Endothelial cell of umbilical vein (primary cell): ENCODE results near the gene DUSP10. TPM values are rescaled to one million over a fixed set of nuclear protein-coding genes. Genes with fewer than 3 reads are reported as not detected.

Source experiments
- BruUV-seq: library from RNA; stranded (reverse); fragments of 400-500 nt; replicated peaks from 2 replicates; lab custom pipeline; 2021; lab: Mats Ljungman, UMichigan
- CTCF ChIA-PET: fragments of 300-600, 350-600 bp; sonication (Branson Sonifier 250); formaldehyde crosslinking; loops from one replicate; lab custom pipeline; 2021; ENCODE audit warnings: antibody characterized with exemption, inconsistent platforms; lab: Charles Lee
- POLR2A ChIA-PET: fragments of 300-600, 350-600 bp; sonication (Branson Sonifier 250); formaldehyde crosslinking; loops from one replicate; lab custom pipeline; 2021; ENCODE audit warnings: antibody characterized with exemption, inconsistent platforms; lab: Charles Lee
- DNase-seq: peaks from one replicate; pipeline ENCODE4 v3.0.0-alpha.2; 2011; ENCODE audit warnings: low read depth, low spot score
- FAIRE-seq: peaks from 2 replicates; lab custom pipeline; 2011; peaks lifted over from hg19 to GRCh38; lab: Jason Lieb, UNC
- H2AFZ ChIP-seq: 2 replicates; pipeline ENCODE4 v1.6.0; 2012; ENCODE audit warnings: low read depth, low read length, control low read depth, inconsistent platforms
- H3K27ac ChIP-seq: 2 replicates; pipeline ENCODE4 v1.5.1; 2011; ENCODE audit warnings: low read depth, mild to moderate bottlenecking, control low read depth, low read length, moderate library complexity; ENCODE audit not compliant: insufficient read depth
- H3K27me3 ChIP-seq, 2 experiments: 2 replicates each; pipeline versions ENCODE4 v1.6.0 to v1.6.1; 2011; ENCODE audit warnings: low read length in 2 of 2, mixed read lengths in 1 of 2; ENCODE audit not compliant: control insufficient read depth in 2 of 2, insufficient read depth in 2 of 2
- H3K36me3 ChIP-seq, 2 experiments: 2 replicates in 1 of 2; 3 replicates in 1 of 2; pipeline ENCODE4 v1.5.1; 2011; ENCODE audit warnings: low read length in 2 of 2, mild to moderate bottlenecking in 1 of 2, moderate library complexity in 1 of 2; ENCODE audit not compliant: control insufficient read depth in 2 of 2, insufficient read depth in 2 of 2; ENCODE audit errors: extremely low read depth in 1 of 2
- H3K4me1 ChIP-seq: 3 replicates; pipeline ENCODE4 v1.5.1; 2011; ENCODE audit warnings: mild to moderate bottlenecking, low read length; ENCODE audit not compliant: control insufficient read depth, insufficient read depth; ENCODE audit errors: extremely low read depth
- H3K4me2 ChIP-seq: 2 replicates; pipeline ENCODE4 v1.6.1; 2011; ENCODE audit warnings: low read length, control low read depth, mixed read lengths; ENCODE audit not compliant: insufficient read depth
- H3K4me3 ChIP-seq, 3 experiments: fragments of 200-600 bp in 1 of 3; sonication (generic), shearing (Covaris generic) in 1 of 3; replicated peaks in 1 of 3; 2 replicates each; pipeline ENCODE4 v1.5.1; 2011 to 2016; ENCODE audit warnings: control low read depth in 3 of 3, low read length in 3 of 3, mild to moderate bottlenecking in 2 of 3, inconsistent platforms in 1 of 3, low read depth in 1 of 3, moderate library complexity in 1 of 3; ENCODE audit not compliant: insufficient read depth in 1 of 3
- H3K79me2 ChIP-seq: 2 replicates; pipeline ENCODE4 v1.6.0; 2012; ENCODE audit warnings: low read length, inconsistent platforms; ENCODE audit not compliant: control insufficient read depth, insufficient read depth
- H3K9ac ChIP-seq: replicated peaks from 2 replicates; pipeline ENCODE3; 2011; ENCODE audit warnings: low read length, control low read depth; ENCODE audit not compliant: insufficient read depth; ENCODE audit errors: extremely low read depth
- H3K9me1 ChIP-seq: replicated peaks from 3 replicates; pipeline ENCODE4 v1.6.0; 2011; ENCODE audit warnings: mild to moderate bottlenecking, low read length; ENCODE audit not compliant: control insufficient read depth, insufficient read depth; ENCODE audit errors: extremely low read depth
- H3K9me3 ChIP-seq: replicated peaks from 2 replicates; pipeline ENCODE4 v1.5.1; 2012; ENCODE audit warnings: low read length, inconsistent platforms; ENCODE audit not compliant: control insufficient read depth, insufficient read depth
- H4K20me1 ChIP-seq: replicated peaks from 2 replicates; pipeline ENCODE3; 2011; ENCODE audit warnings: mild to moderate bottlenecking, low read length; ENCODE audit not compliant: control insufficient read depth, insufficient read depth; ENCODE audit errors: extremely low read depth
- EZH2 ChIP-seq: IDR thresholded peaks from 2 replicates; pipeline ENCODE4 v1.6.1; 2012; ENCODE audit warnings: borderline replicate concordance, low read depth, mild to moderate bottlenecking, moderate library complexity, low read length, inconsistent platforms; ENCODE audit not compliant: severe bottlenecking
- FOS ChIP-seq: IDR thresholded peaks from 2 replicates; pipeline ENCODE4 v1.6.1; 2011; ENCODE audit warnings: mild to moderate bottlenecking, low read length, moderate library complexity, borderline replicate concordance; ENCODE audit not compliant: insufficient read depth
- GATA2 ChIP-seq: IDR thresholded peaks from 2 replicates; pipeline ENCODE4 v1.7.0; 2011; ENCODE audit warnings: low read depth, mild to moderate bottlenecking, moderate library complexity, mixed read lengths, low read length; ENCODE audit not compliant: insufficient read length, insufficient read depth
- JUN ChIP-seq: IDR thresholded peaks from 2 replicates; pipeline ENCODE4 v1.6.1; 2011; ENCODE audit warnings: borderline replicate concordance, low read depth; ENCODE audit not compliant: insufficient read length, insufficient read depth
- MYC ChIP-seq: IDR thresholded peaks from one replicate; pipeline ENCODE4 v1.6.1; 2011; ENCODE audit warnings: mild to moderate bottlenecking, low read depth, low read length
- POLR2A ChIP-seq: IDR thresholded peaks from 2 replicates; pipeline ENCODE4 v1.6.1; 2012; ENCODE audit warnings: low read depth, mild to moderate bottlenecking, control low read depth, low read length
- POLR2AphosphoS5 ChIP-seq: IDR thresholded peaks from 2 replicates; pipeline ENCODE4 v1.6.1; 2012; ENCODE audit warnings: low read depth, mild to moderate bottlenecking, control low read depth, low read length, moderate library complexity; ENCODE audit not compliant: insufficient read depth
- dilution Hi-C: fragments of 300-500 bp; cut with MboI; formaldehyde crosslinking; loops from one replicate; pipeline ENCODE4 v1.15.0; 2019; ENCODE audit warnings: low sequenced_read_pairs; ENCODE audit not compliant: extremely low pct_ligation_motif_present
- intact Hi-C: fragments of 100-400 bp; cut with micrococcal nuclease; formaldehyde crosslinking; loops from one replicate; pipeline ENCODE4 v1.10.0; 2022
- polyA plus RNA-seq, 4 experiments: library from polyadenylated mRNA; depleted of rRNA in 3 of 4; stranded (reverse) in 3 of 4; unstranded in 1 of 4; fragments of >200 nt; gene quantifications; 2 replicates each; pipeline versions ENCODE4 v1.2.1 to v1.2.3, GENCODE V29; 2011 to 2012; ENCODE audit warnings: missing spikeins in 1 of 4
- total RNA-seq: library from RNA; stranded (reverse); gene quantifications from 2 replicates; pipeline ENCODE4 v1.2.3, GENCODE V29; 2021
- TF ChIP-seq, protein P1 (sequence below), 2 donors: IDR thresholded peaks; 1 replicate in 1 of 2; 2 replicates in 1 of 2; pipeline ENCODE4 v1.5.1; 2011; ENCODE audit warnings: low read length in 2 of 2, mild to moderate bottlenecking in 2 of 2, moderate library complexity in 2 of 2, control low read depth in 1 of 2, inconsistent platforms in 1 of 2, low read depth in 1 of 2; ENCODE audit not compliant: insufficient read depth in 1 of 2; ENCODE audit errors: extremely low read depth in 1 of 2
- TF ChIP-seq, protein P2 (sequence below): IDR thresholded peaks from 2 replicates; pipeline ENCODE4 v1.6.1; 2011; ENCODE audit not compliant: insufficient read depth, insufficient read length

Gene DUSP10
- total and polyA plus RNA-seq, 2 donors (not counting 3 experiments of a cell fraction or from before 2014, with no cell fraction given): 1.6 to 1.9 TPM

GRCh38 chr1:221717485-221717853 is 24.4 kb downstream of the DUSP10 start:
- Histone ChIP-seq H3K27ac (no peak overlapping the region), H3K79me2 (no peaks in the 10 kb centered on the region)

More at GRCh38 chr1:221717485-221717853, 24.4 kb downstream of the DUSP10 start:
- no peak overlapping the region for H3K4me3 ChIP-seq
- TF ChIP-seq GATA2 (no peak), POLR2AphosphoS5 (no peak), JUN (no peak), EZH2 (no peak), FOS (no peak), POLR2A (no peak), MYC (no peak)
- TF ChIP-seq, protein P1, sequence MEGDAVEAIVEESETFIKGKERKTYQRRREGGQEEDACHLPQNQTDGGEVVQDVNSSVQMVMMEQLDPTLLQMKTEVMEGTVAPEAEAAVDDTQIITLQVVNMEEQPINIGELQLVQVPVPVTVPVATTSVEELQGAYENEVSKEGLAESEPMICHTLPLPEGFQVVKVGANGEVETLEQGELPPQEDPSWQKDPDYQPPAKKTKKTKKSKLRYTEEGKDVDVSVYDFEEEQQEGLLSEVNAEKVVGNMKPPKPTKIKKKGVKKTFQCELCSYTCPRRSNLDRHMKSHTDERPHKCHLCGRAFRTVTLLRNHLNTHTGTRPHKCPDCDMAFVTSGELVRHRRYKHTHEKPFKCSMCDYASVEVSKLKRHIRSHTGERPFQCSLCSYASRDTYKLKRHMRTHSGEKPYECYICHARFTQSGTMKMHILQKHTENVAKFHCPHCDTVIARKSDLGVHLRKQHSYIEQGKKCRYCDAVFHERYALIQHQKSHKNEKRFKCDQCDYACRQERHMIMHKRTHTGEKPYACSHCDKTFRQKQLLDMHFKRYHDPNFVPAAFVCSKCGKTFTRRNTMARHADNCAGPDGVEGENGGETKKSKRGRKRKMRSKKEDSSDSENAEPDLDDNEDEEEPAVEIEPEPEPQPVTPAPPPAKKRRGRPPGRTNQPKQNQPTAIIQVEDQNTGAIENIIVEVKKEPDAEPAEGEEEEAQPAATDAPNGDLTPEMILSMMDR (IDR thresholded peaks at IDR 0.05; ENCODE audit: extremely low read depth in 1 of 2, insufficient read depth in 1 of 2, low read depth in 1 of 2, low read length in 2 of 2): no peak
- TF ChIP-seq, protein P2, sequence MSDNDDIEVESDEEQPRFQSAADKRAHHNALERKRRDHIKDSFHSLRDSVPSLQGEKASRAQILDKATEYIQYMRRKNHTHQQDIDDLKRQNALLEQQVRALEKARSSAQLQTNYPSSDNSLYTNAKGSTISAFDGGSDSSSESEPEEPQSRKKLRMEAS: no peak
- H3K36me3 ChIP-seq: no peaks in the 10 kb centered on the region
- H3K4me1 ChIP-seq: no peaks in the 10 kb centered on the region
- ChIA-PET POLR2A (interaction anchor here (0.6 kb wide), 1 partner anchor 29 kb away, joined by 3 read pairs; no protein-coding TSS in a partner anchor), CTCF (interaction anchor here (1.1 to 1.6 kb wide), 3 partner anchors 8 to 23 kb away, joined by 4 to 5 read pairs (median 4); no protein-coding TSS in a partner anchor)
- no peak overlapping the region for H3K4me2 ChIP-seq
- BruUV-seq: no TSS peak
- H3K27me3 ChIP-seq: no peaks in the 10 kb centered on the region
- no peaks in the 10 kb centered on the region for H3K9me1 ChIP-seq
- intact Hi-C loops (no loop called here), dilution Hi-C loops (no loop called here)
- H2AFZ ChIP-seq: no peak overlapping the region
- H4K20me1 ChIP-seq: no peaks in the 10 kb centered on the region
- DNase-seq: no peak
- H3K9ac ChIP-seq: no peak overlapping the region
- no peak for FAIRE-seq
- no peaks in the 10 kb centered on the region for H3K9me3 ChIP-seq
